ENCODE results near the gene B4GALT4.

DNA sequence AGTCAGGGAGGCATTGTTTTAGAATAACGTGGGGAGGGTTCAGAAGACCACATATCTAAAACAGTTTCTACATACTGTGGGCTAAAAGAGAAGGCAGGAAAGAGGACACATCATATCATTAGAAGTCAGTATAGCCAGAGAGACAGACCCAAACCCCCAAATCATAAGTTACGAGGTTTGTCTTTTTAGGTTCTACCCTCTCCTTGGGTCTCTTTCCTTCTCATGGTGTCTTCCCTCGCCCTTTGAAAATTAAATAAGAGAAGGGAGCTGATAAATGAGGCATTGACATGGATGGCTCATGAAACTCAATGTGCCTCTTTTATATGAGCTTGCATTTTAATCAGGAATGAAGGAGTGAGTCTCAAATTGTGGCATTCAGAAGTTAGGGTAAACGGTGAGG, 63.9 kb downstream of the B4GALT4 start:
- TF ChIP-seq MAFK (IDR thresholded peaks at IDR 0.05; ENCODE audit: low read depth, low read length) (no peak), ELK1 (IDR thresholded peaks at IDR 0.05; ENCODE audit: borderline replicate concordance, low read depth, low read length) (no peak), POLR2A (IDR thresholded peaks at IDR 0.05; ENCODE audit: low read depth, low read length) (no peak), CHD1 (IDR thresholded peaks at IDR 0.05; ENCODE audit: low read depth, low read length) (no peak), RAD21 (IDR thresholded peaks at IDR 0.05; ENCODE audit: low read length) (no peak), RFX5 (IDR thresholded peaks at IDR 0.05; ENCODE audit: low read depth, low read length) (no peak), RCOR1 (IDR thresholded peaks at IDR 0.05; ENCODE audit: insufficient replicate concordance, low read length) (no peak), BHLHE40 (IDR thresholded peaks at IDR 0.05; ENCODE audit: low read depth, low read length) (no peak), CEBPB (IDR thresholded peaks at IDR 0.05; ENCODE audit: low read depth, low read length) (no peak), SMC3 (IDR thresholded peaks at IDR 0.05; ENCODE audit: low read depth, low read length) (no peak)
- TF ChIP-seq, protein P1, sequence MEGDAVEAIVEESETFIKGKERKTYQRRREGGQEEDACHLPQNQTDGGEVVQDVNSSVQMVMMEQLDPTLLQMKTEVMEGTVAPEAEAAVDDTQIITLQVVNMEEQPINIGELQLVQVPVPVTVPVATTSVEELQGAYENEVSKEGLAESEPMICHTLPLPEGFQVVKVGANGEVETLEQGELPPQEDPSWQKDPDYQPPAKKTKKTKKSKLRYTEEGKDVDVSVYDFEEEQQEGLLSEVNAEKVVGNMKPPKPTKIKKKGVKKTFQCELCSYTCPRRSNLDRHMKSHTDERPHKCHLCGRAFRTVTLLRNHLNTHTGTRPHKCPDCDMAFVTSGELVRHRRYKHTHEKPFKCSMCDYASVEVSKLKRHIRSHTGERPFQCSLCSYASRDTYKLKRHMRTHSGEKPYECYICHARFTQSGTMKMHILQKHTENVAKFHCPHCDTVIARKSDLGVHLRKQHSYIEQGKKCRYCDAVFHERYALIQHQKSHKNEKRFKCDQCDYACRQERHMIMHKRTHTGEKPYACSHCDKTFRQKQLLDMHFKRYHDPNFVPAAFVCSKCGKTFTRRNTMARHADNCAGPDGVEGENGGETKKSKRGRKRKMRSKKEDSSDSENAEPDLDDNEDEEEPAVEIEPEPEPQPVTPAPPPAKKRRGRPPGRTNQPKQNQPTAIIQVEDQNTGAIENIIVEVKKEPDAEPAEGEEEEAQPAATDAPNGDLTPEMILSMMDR (conservative IDR thresholded peaks at IDR 0.05; ENCODE audit: low read depth, low read length) = no peak
- TF ChIP-seq, protein P2, sequence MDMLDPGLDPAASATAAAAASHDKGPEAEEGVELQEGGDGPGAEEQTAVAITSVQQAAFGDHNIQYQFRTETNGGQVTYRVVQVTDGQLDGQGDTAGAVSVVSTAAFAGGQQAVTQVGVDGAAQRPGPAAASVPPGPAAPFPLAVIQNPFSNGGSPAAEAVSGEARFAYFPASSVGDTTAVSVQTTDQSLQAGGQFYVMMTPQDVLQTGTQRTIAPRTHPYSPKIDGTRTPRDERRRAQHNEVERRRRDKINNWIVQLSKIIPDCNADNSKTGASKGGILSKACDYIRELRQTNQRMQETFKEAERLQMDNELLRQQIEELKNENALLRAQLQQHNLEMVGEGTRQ (IDR thresholded peaks at IDR 0.05; ENCODE audit: low read depth, low read length) = no peak
